KMS-11 (cell line): ENCODE results near the gene SERGEF.

Source experiments
- H2AFZ ChIP-seq: fragments of 200-600 bp; sonication (generic); 2 replicates; pipeline ENCODE4 v1.6.1; 2016; ENCODE audit warnings: antibody characterized with exemption, mixed run types, low read depth
- H3K27ac ChIP-seq: fragments of 200-600 bp; sonication (generic); 2 replicates; pipeline ENCODE4 v1.6.1; 2016; ENCODE audit warnings: mild to moderate bottlenecking, mixed run types
- H3K27me3 ChIP-seq: fragments of 200-600 bp; sonication (generic); 2 replicates; pipeline ENCODE4 v1.6.1; 2017; ENCODE audit warnings: mild to moderate bottlenecking, low read depth, mixed run types, moderate library complexity; ENCODE audit not compliant: insufficient read depth
- H3K36me3 ChIP-seq: fragments of 200-600 bp; sonication (generic); 2 replicates; pipeline ENCODE4 v1.6.1; 2017; ENCODE audit warnings: mild to moderate bottlenecking, mixed run types; ENCODE audit not compliant: insufficient read depth
- H3K4me1 ChIP-seq: fragments of 200-600 bp; sonication (generic); 2 replicates; pipeline ENCODE4 v1.6.1; 2016; ENCODE audit warnings: mild to moderate bottlenecking, low read depth, mixed run types; ENCODE audit not compliant: poor library complexity, severe bottlenecking
- H3K4me2 ChIP-seq: fragments of 200-600 bp; sonication (generic); 2 replicates; pipeline ENCODE4 v1.7.0; 2016; ENCODE audit warnings: mild to moderate bottlenecking, mixed run types
- H3K4me3 ChIP-seq: fragments of 200-600 bp; sonication (generic); IDR thresholded peaks from 2 replicates; pipeline ENCODE4 v1.6.1; 2017; ENCODE audit warnings: low read depth, low read length, mixed read lengths; ENCODE audit not compliant: insufficient read depth
- H3K79me2 ChIP-seq: fragments of 200-600 bp; sonication (generic); 2 replicates; pipeline ENCODE4 v1.6.1; 2016; ENCODE audit warnings: low read depth, mixed run types; ENCODE audit not compliant: insufficient read depth
- H3K9ac ChIP-seq: fragments of 200-600 bp; sonication (generic); 2 replicates; pipeline ENCODE4 v1.6.1; 2016; ENCODE audit warnings: mild to moderate bottlenecking, mixed run types
- H4K20me1 ChIP-seq: fragments of 200-600 bp; sonication (generic); 2 replicates; pipeline ENCODE4 v1.6.1; 2016; ENCODE audit warnings: mild to moderate bottlenecking, mixed run types; ENCODE audit not compliant: insufficient read depth
- CTCF ChIP-seq: fragments of 200-600 bp; sonication (generic); conservative IDR thresholded peaks from 2 replicates; pipeline ENCODE4 v1.6.1; 2017; ENCODE audit warnings: low read depth, mild to moderate bottlenecking, antibody characterized with exemption, low read length, moderate library complexity, mixed read lengths

SERGEF gene

GRCh38 chr11:17753153-17753552 lies 259.7 kb downstream of the SERGEF start:
- Histone ChIP-seq H3K4me3 (no peak overlapping the region), H3K79me2 (no peaks in the 10 kb centered on the region), H3K36me3 (no peaks in the 10 kb centered on the region), H3K4me1 (no peaks in the 10 kb centered on the region), H3K9ac (no peak overlapping the region), H4K20me1 (no peaks in the 10 kb centered on the region), H3K4me2 (no peak overlapping the region), H2AFZ (no peak overlapping the region), H3K27ac (no peak overlapping the region), H3K27me3 (0 out of 2 replicates have a peak, but pooled peaks cover 4% of the 10 kb centered on the region)
- no peak for TF ChIP-seq CTCF

- Histone ChIP-seq H3K27ac (no peak overlapping the region), H3K9ac (no peak overlapping the region), H4K20me1 (no peaks in the 10 kb centered on the region), H3K36me3 (no peaks in the 10 kb centered on the region), H2AFZ (no peak overlapping the region), H3K4me1 (no peaks in the 10 kb centered on the region), H3K4me2 (no peak overlapping the region), H3K27me3 (0 out of 2 replicates have a peak, but pooled peaks cover 4% of the 10 kb centered on the region), H3K4me3 (no peak overlapping the region), H3K79me2 (no peaks in the 10 kb centered on the region)
- TF ChIP-seq CTCF, result no peak
Observed at GRCh38 chr11:17752144-17752543, 260.7 kb downstream of the SERGEF start.

GRCh38 chr11:17751558-17751957 lies 261.3 kb downstream of the SERGEF start:
- Histone ChIP-seq H3K9ac (no peak overlapping the region), H2AFZ (no peak overlapping the region)

GRCh38 chr11:17750801-17751165 lies 262.1 kb downstream of the SERGEF start:
- H2AFZ ChIP-seq, result no peak overlapping the region
- H3K36me3 ChIP-seq, result no peaks in the 10 kb centered on the region
- no peak overlapping the region for H3K9ac ChIP-seq
- no peaks in the 10 kb centered on the region for H3K79me2 ChIP-seq
- TF ChIP-seq CTCF, result no peak
- H3K4me3 ChIP-seq, result no peak overlapping the region
- no peak overlapping the region for H3K4me2 ChIP-seq
- no peak overlapping the region for H3K27ac ChIP-seq
- H3K4me1 ChIP-seq, result no peaks in the 10 kb centered on the region
- H3K27me3 ChIP-seq, result peaks cover 10% of the 10 kb centered on the region; the same call in 1 of the 2 replicates
- H4K20me1 ChIP-seq, result no peaks in the 10 kb centered on the region

More at GRCh38 chr11:17751558-17751957, 261.3 kb downstream of the SERGEF start:
- no peaks in the 10 kb centered on the region for H3K79me2 ChIP-seq
- H3K4me3 ChIP-seq, result no peak overlapping the region
- TF ChIP-seq CTCF, result no peak
- H4K20me1 ChIP-seq, result no peaks in the 10 kb centered on the region
- no peak overlapping the region for H3K27ac ChIP-seq
- no peak overlapping the region for H3K4me2 ChIP-seq
- H3K27me3 ChIP-seq, result 0 out of 2 replicates have a peak, but pooled peaks cover 5% of the 10 kb centered on the region
- H3K4me1 ChIP-seq, result no peaks in the 10 kb centered on the region
- no peaks in the 10 kb centered on the region for H3K36me3 ChIP-seq
